Thoracic aorta (tissue), 2 donors: Measurements from ENCODE around the gene OCIAD2. TPM values are rescaled to one million over a fixed set of nuclear protein-coding genes. Genes with fewer than 3 reads are reported as not detected.

ENCODE experiments used
- ATAC-seq: fragments of 150-250 bp; one replicate; pipeline ENCODE4 v1.8.0; 2017; ENCODE audit warnings: low read depth; ENCODE audit not compliant: insufficient number of reproducible peaks, low FRiP score
- DNase-seq: peaks from one replicate; pipeline ENCODE4 v3.0.0-alpha.2; 2020; ENCODE audit warnings: low spot score
- H3K27ac ChIP-seq, 2 donors: fragments of 200-600 bp; sonication (generic); 1 replicate in 1 of 2; 2 replicates in 1 of 2; pipeline ENCODE4 v1.5.1; 2016; ENCODE audit warnings: mild to moderate bottlenecking in 2 of 2, moderate library complexity in 2 of 2
- H3K27me3 ChIP-seq: fragments of 200-600 bp; sonication (generic); replicated peaks from 2 replicates; pipeline ENCODE4 v1.6.0; 2016; ENCODE audit warnings: mild to moderate bottlenecking; ENCODE audit not compliant: insufficient read depth
- H3K36me3 ChIP-seq: fragments of 200-600 bp; sonication (generic); one replicate; pipeline ENCODE4 v1.5.1; 2016
- H3K4me1 ChIP-seq, 2 donors: fragments of 200-600 bp; sonication (generic); 1 replicate in 1 of 2; 2 replicates in 1 of 2; pipeline versions ENCODE4 v1.5.1 to v1.6.0; 2016; ENCODE audit warnings: low read depth in 2 of 2, mild to moderate bottlenecking in 1 of 2; ENCODE audit not compliant: control insufficient read depth in 1 of 2
- H3K4me3 ChIP-seq: fragments of 200-600 bp; sonication (generic); 2 replicates; pipeline ENCODE4 v1.5.1; 2016; ENCODE audit warnings: mild to moderate bottlenecking
- H3K9me3 ChIP-seq: fragments of 200-600 bp; sonication (generic); 2 replicates; pipeline ENCODE4 v1.5.1; 2016
- total RNA-seq, 2 donors: library from RNA; depleted of rRNA; stranded (reverse); fragments of >200 nt; gene quantifications; one replicate each; pipeline versions ENCODE4 v1.1.0 to v1.2.3, GENCODE V29; 2016
- TF ChIP-seq, protein P1 (sequence below): fragments of 200-600 bp; sonication (generic); IDR thresholded peaks from one replicate; pipeline ENCODE4 v1.5.1; 2019; ENCODE audit warnings: antibody characterized with exemption

OCIAD2 gene
- total RNA-seq, 2 donors from 2014 or later, result 3.2 to 6.6 TPM

DNA sequence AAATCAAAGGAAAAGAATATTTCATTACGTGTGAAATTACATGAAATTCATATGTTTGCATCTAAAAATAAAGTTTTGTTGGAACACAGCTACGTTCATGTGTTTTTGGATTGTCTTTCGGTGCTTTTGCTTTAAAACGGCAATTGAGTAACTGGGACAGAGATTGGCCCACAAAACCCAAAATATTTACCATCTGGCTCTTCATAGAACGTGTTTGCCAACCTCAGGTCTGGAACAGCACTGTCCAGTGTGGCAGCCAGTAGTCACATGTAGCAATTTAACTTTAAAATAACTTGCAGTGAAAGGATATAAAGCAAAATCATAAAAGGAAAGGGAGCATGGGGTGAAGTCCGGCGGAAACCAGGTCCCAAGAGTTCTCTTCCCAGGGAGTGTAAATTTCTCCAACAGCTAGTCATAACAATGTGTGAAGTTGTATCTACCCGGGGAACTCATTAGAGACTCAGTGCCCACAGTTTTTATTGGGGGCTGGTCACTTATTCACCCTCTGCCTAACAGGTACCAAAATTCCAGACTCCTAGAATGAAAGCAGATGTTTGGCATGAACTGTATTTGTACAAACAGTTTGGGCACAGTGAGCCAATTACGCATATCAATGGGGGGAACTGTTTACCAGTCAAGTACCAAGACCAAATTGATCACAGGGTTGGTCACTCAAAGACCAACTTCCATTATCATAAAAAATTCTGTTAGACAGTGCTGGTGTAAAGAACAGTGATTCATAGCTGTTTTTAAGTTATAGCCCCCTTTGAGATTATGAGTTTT lies 65.3 kb downstream of the OCIAD2 start:
- Histone ChIP-seq H3K4me1 (no peaks in the 10 kb centered on the region), H3K9me3 (no peaks in the 10 kb centered on the region), H3K27ac (no peak overlapping the region), H3K27me3 (no peaks in the 10 kb centered on the region), H3K4me3 (no peak overlapping the region), H3K36me3 (peaks cover 13% of the 10 kb centered on the region)
- ATAC-seq (no peak), DNase-seq (no peak)
- TF ChIP-seq, protein P1, sequence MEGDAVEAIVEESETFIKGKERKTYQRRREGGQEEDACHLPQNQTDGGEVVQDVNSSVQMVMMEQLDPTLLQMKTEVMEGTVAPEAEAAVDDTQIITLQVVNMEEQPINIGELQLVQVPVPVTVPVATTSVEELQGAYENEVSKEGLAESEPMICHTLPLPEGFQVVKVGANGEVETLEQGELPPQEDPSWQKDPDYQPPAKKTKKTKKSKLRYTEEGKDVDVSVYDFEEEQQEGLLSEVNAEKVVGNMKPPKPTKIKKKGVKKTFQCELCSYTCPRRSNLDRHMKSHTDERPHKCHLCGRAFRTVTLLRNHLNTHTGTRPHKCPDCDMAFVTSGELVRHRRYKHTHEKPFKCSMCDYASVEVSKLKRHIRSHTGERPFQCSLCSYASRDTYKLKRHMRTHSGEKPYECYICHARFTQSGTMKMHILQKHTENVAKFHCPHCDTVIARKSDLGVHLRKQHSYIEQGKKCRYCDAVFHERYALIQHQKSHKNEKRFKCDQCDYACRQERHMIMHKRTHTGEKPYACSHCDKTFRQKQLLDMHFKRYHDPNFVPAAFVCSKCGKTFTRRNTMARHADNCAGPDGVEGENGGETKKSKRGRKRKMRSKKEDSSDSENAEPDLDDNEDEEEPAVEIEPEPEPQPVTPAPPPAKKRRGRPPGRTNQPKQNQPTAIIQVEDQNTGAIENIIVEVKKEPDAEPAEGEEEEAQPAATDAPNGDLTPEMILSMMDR, result no peak

DNA sequence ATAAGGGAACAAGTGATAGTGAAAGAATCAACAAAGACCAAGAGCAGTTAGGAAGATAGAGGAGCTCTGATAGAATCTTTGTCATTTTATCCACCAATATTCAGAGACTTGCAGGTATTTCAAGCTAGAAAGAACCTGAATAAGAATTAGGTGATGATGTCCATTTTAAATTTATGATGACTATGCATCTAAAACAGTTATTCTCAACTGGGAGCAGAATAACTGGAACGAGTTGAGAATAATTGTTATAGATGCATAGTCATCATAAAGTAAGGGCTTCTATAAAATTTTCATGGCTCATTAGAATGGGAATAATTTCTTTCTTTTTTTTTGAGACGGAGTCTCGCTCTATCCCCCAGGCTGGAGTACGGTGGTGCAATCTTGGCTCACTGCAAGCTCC lies 69.9 kb downstream of the OCIAD2 start:
- Histone ChIP-seq H3K9me3 (no peaks in the 10 kb centered on the region), H3K4me1 (peaks cover 12 to 15% of the 10 kb centered on the region in 2 donors), H3K27ac (no peak overlapping the region), H3K4me3 (no peak overlapping the region), H3K36me3 (peaks cover 19% of the 10 kb centered on the region), H3K27me3 (no peaks in the 10 kb centered on the region)
- TF ChIP-seq, protein P1, result no peak
- DNase-seq (no peak), ATAC-seq (no peak)

Other genes starting within 250 kb of the OCIAD2 start
- gene FRYL, start 126.5 kb downstream of the OCIAD2 start, total RNA-seq, result 100 to 1,000 TPM; 108 to 155 TPM
- 100 to 1,000 TPM in 1 of 2 donors, 10 to 100 TPM in 1; 81.2 to 120 TPM for gene OCIAD1, start 75.7 kb downstream of the OCIAD2 start, total RNA-seq
- not detected for gene CWH43, start 79.5 kb upstream of the OCIAD2 start, total RNA-seq